Activated CD4-positive, alpha-beta T cell treated with anti-CD3 and anti-CD28 coated beads, Interleukin-2, amount 50 U/mL, for 24 hours (primary cell): ENCODE data around the gene PGBD1.
"Not testable (repeated sequence)": the region's sequence is repeated elsewhere in the genome, so short reads cannot be mapped to it uniquely, and the experiment has no call there.

ENCODE experiments used
- DNase-seq, 2 donors: peaks; one replicate each; pipeline ENCODE4 v3.0.0-alpha.2; 2020; ENCODE audit warnings: low read depth in 1 of 2, low spot score in 1 of 2

The PGBD1 gene

DNA sequence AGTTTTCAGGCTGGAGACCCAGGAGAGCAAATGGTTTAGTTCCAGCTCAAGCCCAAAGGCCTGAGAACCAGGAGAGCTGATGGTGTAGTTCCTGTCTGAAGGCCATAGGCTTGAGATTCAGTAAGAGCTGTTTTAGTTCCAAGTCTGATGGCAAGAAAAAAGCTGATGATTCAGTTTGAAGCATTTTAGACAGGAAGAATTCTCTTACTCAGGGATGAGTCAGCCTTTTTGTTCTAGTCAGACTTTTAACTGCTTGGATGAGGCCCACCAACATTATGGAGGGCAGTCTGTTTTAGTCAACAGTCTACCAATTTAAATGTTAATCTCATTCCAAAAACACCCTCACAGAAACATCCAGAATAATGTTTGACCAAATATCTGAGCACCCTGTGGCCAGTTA is 11.9 kb upstream of the PGBD1 start:
- peak in 1 of 2 donors; percentile 25 for DNase-seq

- no peak for DNase-seq
These were observed 6.5 kb upstream of the PGBD1 start for GRCh38 chr6:28274888-28275287.

- no peak for DNase-seq
These were observed 3.6 kb upstream of the PGBD1 start for GRCh38 chr6:28277746-28278145.

- no peak for DNase-seq
These were observed 631 bp upstream of the PGBD1 start for GRCh38 chr6:28280595-28281287.

GRCh38 chr6:28282926-28283325 is 1.6 kb downstream of the PGBD1 start:
- DNase-seq: no peak

- no peak for DNase-seq
These were observed 10.2 kb downstream of the PGBD1 start for GRCh38 chr6:28291573-28291972.

- DNase-seq: no peak
These were observed 14.0 kb downstream of the PGBD1 start for GRCh38 chr6:28295326-28295725.

GRCh38 chr6:28296520-28297060 is 15.2 kb downstream of the PGBD1 start:
- DNase-seq: no peak

DNA sequence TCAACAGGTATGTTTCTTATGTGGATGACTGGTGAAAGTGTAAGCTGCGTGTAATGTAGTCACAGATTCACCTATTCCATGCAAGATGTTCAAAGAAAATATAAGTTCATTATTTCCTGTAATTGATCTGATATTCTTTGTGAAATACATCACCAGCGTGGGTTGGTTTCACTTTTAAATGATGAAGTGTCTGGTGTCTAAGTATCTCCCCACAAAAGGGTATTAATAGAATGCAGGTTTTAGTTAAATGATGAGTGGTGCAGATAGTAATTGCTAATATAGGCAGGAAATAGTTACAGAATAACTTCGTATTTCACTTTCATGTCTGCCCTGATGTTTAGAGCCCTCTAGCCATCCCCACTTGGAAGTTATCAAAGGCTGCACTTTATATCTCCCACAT is 22.2 kb downstream of the PGBD1 start:
- DNase-seq: peak in 1 of 2 donors; percentile 13

GRCh38 chr6:28306363-28306762 is 25.0 kb downstream of the PGBD1 start:
- not testable (repeated sequence) for DNase-seq

- DNase-seq: no peak
These were observed 29.9 kb downstream of the PGBD1 start for GRCh38 chr6:28311139-28311823.

DNA sequence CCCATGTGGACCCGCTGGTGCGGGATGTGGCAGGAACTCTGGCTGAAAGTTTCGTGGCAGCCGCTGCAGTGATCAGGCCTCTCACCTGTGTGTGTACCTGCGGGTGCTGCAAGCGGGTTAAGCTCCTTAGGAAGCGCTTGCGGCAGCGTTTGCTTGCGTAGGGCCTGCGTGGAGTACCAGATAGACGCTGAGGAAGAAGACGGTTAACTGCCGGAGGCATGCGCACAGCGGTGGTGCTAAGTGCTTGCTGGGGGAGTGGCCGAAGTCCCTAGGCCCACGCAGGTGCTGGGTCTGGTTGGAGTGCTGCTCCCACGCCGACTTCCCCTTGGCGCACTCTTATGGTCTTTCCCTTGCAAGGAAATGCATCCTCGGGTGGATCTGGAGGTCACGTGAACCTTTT is 31.6 kb downstream of the PGBD1 start:
- no peak for DNase-seq

DNA sequence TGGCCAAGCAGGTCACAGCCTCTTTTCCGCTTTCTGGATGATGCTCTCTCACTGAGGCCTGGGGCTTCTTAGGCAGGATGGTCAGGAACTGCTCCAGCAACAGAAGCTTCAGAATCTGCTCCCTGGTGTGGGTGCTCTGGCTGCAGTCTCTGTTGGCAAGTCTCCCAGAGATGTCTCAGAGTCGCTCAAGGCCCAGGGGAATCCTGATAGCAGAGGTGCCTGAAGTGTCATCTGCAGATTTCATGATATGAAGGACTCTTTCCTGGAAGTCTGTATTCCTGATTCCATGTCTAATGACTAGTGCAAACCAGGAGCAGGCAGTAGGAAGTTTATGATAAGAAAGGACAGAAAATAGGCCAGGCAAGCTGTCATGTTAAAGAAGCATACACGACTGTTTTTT is 34.3 kb downstream of the PGBD1 start:
- no peak for DNase-seq

GRCh38 chr6:28317866-28318265 is 36.5 kb downstream of the PGBD1 start:
- DNase-seq: not testable (repeated sequence)

GRCh38 chr6:28322661-28323060 is 41.3 kb downstream of the PGBD1 start:
- DNase-seq: no peak

DNA sequence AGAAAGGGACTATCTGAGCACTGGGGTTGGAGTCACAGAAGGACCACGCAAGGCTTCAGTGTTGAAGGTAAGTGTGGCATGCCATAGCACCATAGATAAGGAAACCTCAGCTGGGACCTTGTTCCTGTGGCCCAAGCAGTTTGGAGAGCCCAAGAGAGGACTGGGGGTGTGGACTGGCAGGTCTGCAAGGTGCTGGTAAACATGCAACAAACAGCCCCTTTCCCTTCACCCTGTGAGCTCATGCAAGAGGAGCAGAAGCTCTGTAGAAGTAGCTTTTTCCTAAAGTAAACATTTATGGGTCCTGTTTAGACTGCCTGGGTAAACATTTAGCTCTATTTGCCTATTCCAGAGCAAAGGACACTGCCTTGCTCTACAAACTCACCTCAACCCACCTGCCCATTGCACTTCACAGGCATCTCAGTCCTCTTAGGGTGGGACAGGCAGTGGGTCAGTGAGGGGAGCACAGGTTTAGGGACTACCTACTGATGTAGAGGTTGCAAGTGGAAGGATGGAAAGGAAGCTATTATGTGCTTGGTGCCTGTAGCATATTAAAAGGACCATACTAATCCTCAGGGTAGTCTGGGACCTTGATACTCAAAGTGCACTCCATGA is 42.5 kb downstream of the PGBD1 start:
- no peak for DNase-seq

DNA sequence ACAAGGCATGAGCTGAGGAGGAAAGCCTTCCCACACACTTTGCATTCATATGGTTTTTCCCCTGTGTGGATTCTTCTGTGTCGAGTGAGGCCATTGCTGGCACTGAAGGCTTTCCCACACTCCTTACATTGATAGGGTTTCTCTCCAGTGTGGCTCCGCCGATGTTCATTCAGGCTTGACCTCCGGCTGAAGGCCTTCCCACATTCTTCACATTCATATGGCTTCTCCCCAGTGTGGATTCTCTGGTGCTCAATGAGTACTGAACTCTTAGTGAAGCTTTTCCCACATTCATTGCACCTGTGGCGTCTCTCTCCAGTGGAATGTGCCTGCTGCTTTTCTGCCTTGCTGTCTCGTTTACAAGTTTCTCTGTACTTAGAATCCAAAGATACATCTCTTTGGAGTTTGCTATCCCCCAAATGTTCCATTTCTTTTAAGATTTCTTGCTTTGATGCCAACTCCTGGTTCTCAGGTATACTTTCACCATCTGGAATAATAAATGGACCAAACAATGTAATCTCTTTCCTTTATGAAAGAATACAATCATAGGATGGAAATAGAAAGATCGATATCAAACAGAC is 45.1 kb downstream of the PGBD1 start:
- no peak for DNase-seq

- DNase-seq: no peak
These were observed 48.7 kb downstream of the PGBD1 start for GRCh38 chr6:28330041-28330440.

DNA sequence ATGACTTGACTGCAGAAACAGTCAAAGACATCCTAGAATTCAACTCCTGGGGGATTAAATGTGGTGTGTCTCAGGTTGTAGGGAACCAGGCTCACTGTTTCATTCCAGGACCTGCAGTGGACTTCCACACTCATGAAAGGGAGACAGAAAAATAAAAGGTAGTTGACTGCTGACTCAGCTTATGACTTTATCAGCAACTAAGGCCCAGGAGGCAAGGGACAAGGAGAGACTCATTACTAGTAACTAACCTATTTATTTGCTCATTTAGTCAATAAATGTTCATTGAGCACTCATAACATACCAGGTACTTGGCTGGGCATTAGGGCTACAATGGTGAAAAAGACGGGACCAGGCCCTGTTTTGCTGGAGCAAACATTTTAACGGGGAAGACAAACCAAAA is 51.7 kb downstream of the PGBD1 start:
- DNase-seq: no peak

GRCh38 chr6:28333599-28334018 is 52.2 kb downstream of the PGBD1 start:
- no peak for DNase-seq

DNA sequence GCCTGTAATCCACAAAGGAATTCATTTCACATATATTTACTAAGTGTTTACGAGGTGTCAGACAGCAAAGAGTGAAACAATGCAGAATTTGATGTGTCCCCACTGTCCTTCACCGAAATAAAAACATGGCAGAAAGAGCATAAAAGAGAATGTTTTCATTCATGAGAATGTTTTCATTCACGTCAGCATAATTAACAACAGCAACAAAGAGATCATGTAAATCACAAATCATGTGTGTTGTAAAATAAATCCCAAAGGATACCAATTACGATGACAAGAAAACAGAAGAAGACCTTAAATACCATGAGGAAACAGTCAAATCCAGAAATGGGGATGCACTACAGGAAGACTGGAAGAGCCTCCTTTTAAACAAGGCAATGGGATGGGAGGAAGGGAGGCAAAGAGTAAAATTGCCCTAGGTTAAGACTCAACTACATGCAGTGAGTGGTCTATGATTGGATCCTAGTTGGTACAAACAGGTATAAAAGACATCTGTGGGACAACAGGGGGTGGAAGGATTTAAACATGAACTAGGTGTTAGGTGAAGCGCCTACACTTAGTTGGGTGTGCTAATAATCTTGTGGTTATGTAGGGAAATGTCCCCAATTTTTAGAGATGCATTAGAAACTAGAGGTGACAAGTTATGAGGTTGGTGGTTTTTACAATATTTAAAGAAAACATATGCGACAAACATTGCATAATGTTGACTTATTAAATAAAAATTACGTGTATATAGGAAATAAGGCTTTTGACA is 53.1 kb downstream of the PGBD1 start:
- no peak for DNase-seq
